ENCODE results near the gene PNMA6F.
"Not testable (repeated sequence)": the region's sequence is repeated elsewhere in the genome, so short reads cannot be mapped to it uniquely, and the experiment has no call there.

PNMA6F gene

GRCh38 chrX:153333821-153334653 is 12.5 kb upstream of the PNMA6F start, which contains the start of gene ZNF275:
ZNF275 (plus strand) TSS chrX:153334153; CDS start chrX:153336680, 2,527 bp downstream.
- H3K36me3 ChIP-seq, result no peaks in the 10 kb centered on the region
- DNase-seq, result peak; percentile 85
- no peaks in the 10 kb centered on the region for H3K9me3 ChIP-seq
- no peak for TF ChIP-seq CTCF (IDR thresholded peaks at IDR 0.05; ENCODE audit: low read depth, low read length)
- peak within 1 kb of the TSS; percentile 63 for H3K4me3 ChIP-seq (ENCODE audit: low read depth, low read length)
- no peaks in the 10 kb centered on the region for H3K4me1 ChIP-seq
- H3K27me3 ChIP-seq, result no peaks in the 10 kb centered on the region

- DNase-seq, result no peak
- Histone ChIP-seq H3K4me1 (no peaks in the 10 kb centered on the region), H3K4me3 (ENCODE audit: low read depth, low read length) (peak overlapping the region; percentile 52), H3K27me3 (no peaks in the 10 kb centered on the region), H3K9me3 (no peaks in the 10 kb centered on the region), H3K36me3 (no peaks in the 10 kb centered on the region)
- no peak for TF ChIP-seq CTCF (IDR thresholded peaks at IDR 0.05; ENCODE audit: low read depth, low read length)
These were observed 11.7 kb upstream of the PNMA6F start for GRCh38 chrX:153333266-153333665.

- Histone ChIP-seq H3K9me3 (no peaks in the 10 kb centered on the region), H3K36me3 (no peaks in the 10 kb centered on the region), H3K4me1 (no peaks in the 10 kb centered on the region), H3K27me3 (no peaks in the 10 kb centered on the region), H3K4me3 (ENCODE audit: low read depth, low read length) (no peak overlapping the region)
- no peak for TF ChIP-seq CTCF (IDR thresholded peaks at IDR 0.05; ENCODE audit: low read depth, low read length)
- DNase-seq, result no peak
These were observed 6.0 kb upstream of the PNMA6F start for GRCh38 chrX:153327561-153327960.

GRCh38 chrX:153320555-153321184 is 897 bp downstream of the PNMA6F start:
- Histone ChIP-seq H3K27me3 (no peaks in the 10 kb centered on the region), H3K9me3 (no peaks in the 10 kb centered on the region), H3K36me3 (no peaks in the 10 kb centered on the region), H3K4me3 (ENCODE audit: low read depth, low read length) (no peak overlapping the region), H3K4me1 (no peaks in the 10 kb centered on the region)
- no peak for TF ChIP-seq CTCF (IDR thresholded peaks at IDR 0.05; ENCODE audit: low read depth, low read length)
- no peak for DNase-seq

- not testable (repeated sequence) for H3K27me3 ChIP-seq; H3K36me3 ChIP-seq; DNase-seq; H3K9me3 ChIP-seq; H3K4me1 ChIP-seq; H3K4me3 ChIP-seq (ENCODE audit: low read depth, low read length)
These were observed 1.5 kb downstream of the PNMA6F start for GRCh38 chrX:153320047-153320443.

- no peak for TF ChIP-seq CTCF (IDR thresholded peaks at IDR 0.05; ENCODE audit: low read depth, low read length)
These were observed 2.1 kb downstream of the PNMA6F start for GRCh38 chrX:153319295-153320046.

More at GRCh38 chrX:153319295-153320046, 2.1 kb downstream of the PNMA6F start:
- H3K4me3 ChIP-seq (ENCODE audit: low read depth, low read length), result no peak overlapping the region
- no peaks in the 10 kb centered on the region for H3K9me3 ChIP-seq
- no peaks in the 10 kb centered on the region for H3K36me3 ChIP-seq
- no peaks in the 10 kb centered on the region for H3K4me1 ChIP-seq
- no peak for DNase-seq
- no peaks in the 10 kb centered on the region for H3K27me3 ChIP-seq
